OCI-LY7 (cell line): ENCODE data around the gene JOSD1. TPM values are rescaled to one million over a fixed set of nuclear protein-coding genes. Genes with fewer than 3 reads are reported as not detected.

ENCODE experiments used
- BruUV-seq: library from RNA; stranded (reverse); fragments of 400-500 nt; replicated peaks from 2 replicates; lab custom pipeline; 2021; lab: Mats Ljungman, UMichigan
- CTCF ChIA-PET: fragments of 300-600 bp; sonication (Branson Sonifier 250); formaldehyde crosslinking; loops from one replicate; lab custom pipeline; 2022; ENCODE audit warnings: antibody characterized with exemption; ENCODE audit not compliant: unreplicated experiment; lab: Charles Lee
- POLR2A ChIA-PET: fragments of 300-600 bp; sonication (Branson Sonifier 250); formaldehyde crosslinking; loops from one replicate; lab custom pipeline; 2022; ENCODE audit warnings: antibody characterized with exemption; lab: Charles Lee
- DNase-seq: peaks from one replicate; pipeline ENCODE4 v3.0.0-alpha.2; 2015; ENCODE audit warnings: low spot score
- H2AFZ ChIP-seq: fragments of 200-600 bp; sonication (generic), shearing (Covaris generic); 2 replicates; pipeline ENCODE4 v1.6.1; 2014; ENCODE audit warnings: mild to moderate bottlenecking, antibody characterized with exemption, low read length, moderate library complexity
- H3K27ac ChIP-seq: fragments of 200-600 bp; sonication (generic); 2 replicates; pipeline ENCODE4 v1.5.1; 2014; ENCODE audit warnings: mixed run types, low read depth, mild to moderate bottlenecking, moderate library complexity, low read length, inconsistent platforms; ENCODE audit not compliant: poor library complexity, severe bottlenecking
- H3K36me3 ChIP-seq: fragments of 200-600 bp; sonication (generic); 2 replicates; pipeline ENCODE4 v1.6.1; 2014; ENCODE audit warnings: mild to moderate bottlenecking, antibody characterized with exemption, low read length, moderate library complexity, mixed read lengths; ENCODE audit not compliant: insufficient read depth
- H3K4me1 ChIP-seq: fragments of 200-600 bp; sonication (generic); 2 replicates; pipeline ENCODE4 v1.5.1; 2014; ENCODE audit warnings: mild to moderate bottlenecking, low read length; ENCODE audit not compliant: insufficient read depth, poor library complexity, severe bottlenecking
- H3K4me2 ChIP-seq: fragments of 200-600 bp; sonication (generic); 2 replicates; pipeline ENCODE4 v1.6.1; 2014; ENCODE audit warnings: mild to moderate bottlenecking, low read length
- H3K4me3 ChIP-seq: fragments of 200-600 bp; sonication (generic); 2 replicates; pipeline ENCODE4 v1.5.1; 2014; ENCODE audit warnings: mild to moderate bottlenecking, low read depth, low read length; ENCODE audit not compliant: poor library complexity, severe bottlenecking
- H3K79me2 ChIP-seq: fragments of 200-600 bp; sonication (generic); 2 replicates; pipeline ENCODE4 v1.6.1; 2016; ENCODE audit warnings: low read depth, mild to moderate bottlenecking, low read length, moderate library complexity, mixed read lengths; ENCODE audit not compliant: insufficient read depth
- H3K9me2 ChIP-seq: fragments of 200-600 bp; sonication (generic); 2 replicates; pipeline ENCODE4 v1.6.1; 2016; ENCODE audit warnings: mild to moderate bottlenecking, low read length, mixed read lengths; ENCODE audit not compliant: insufficient read depth
- H3K9me3 ChIP-seq: fragments of 200-600 bp; sonication (generic); 2 replicates; pipeline ENCODE4 v1.6.1; 2014; ENCODE audit warnings: mild to moderate bottlenecking, mixed run types, low read length, mixed read lengths
- H4K20me1 ChIP-seq: fragments of 200-600 bp; sonication (generic); 2 replicates; pipeline ENCODE4 v1.6.1; 2014; ENCODE audit warnings: mild to moderate bottlenecking, antibody characterized with exemption, low read length, moderate library complexity, mixed read lengths; ENCODE audit not compliant: insufficient read depth
- EZH2phosphoT487 ChIP-seq: fragments of 200-600 bp; sonication (generic); IDR thresholded peaks from 2 replicates; pipeline ENCODE4 v1.6.1; 2018; ENCODE audit warnings: low read depth, borderline replicate concordance, mild to moderate bottlenecking, mixed run types, antibody characterized with exemption, low read length, moderate library complexity, mixed read lengths
- intact Hi-C: fragments of 100-400 bp; cut with micrococcal nuclease; formaldehyde crosslinking; loops from one replicate; pipeline ENCODE4 v1.10.0; 2022; ENCODE audit not compliant: unreplicated experiment
- total RNA-seq, 2 experiments: library from RNA; depleted of rRNA in 1 of 2; stranded (reverse); fragments of >200 nt in 1 of 2; shearing (Covaris generic) in 1 of 2; gene quantifications; 2 replicates each; pipeline ENCODE4 v1.2.3, GENCODE V29; 2014 to 2022
- TF ChIP-seq, protein P1 (sequence below): fragments of 200-600 bp; sonication (generic); conservative IDR thresholded peaks from 2 replicates; pipeline ENCODE4 v1.5.1; 2014; ENCODE audit warnings: mild to moderate bottlenecking, antibody characterized with exemption, low read length, moderate library complexity, mixed read lengths

JOSD1 gene
- total RNA-seq, 2 experiments from 2014 or later: 50.4 to 56.3 TPM

GRCh38 chr22:38707984-38708383, 7.2 kb upstream of the JOSD1 start:
- Histone ChIP-seq H3K4me2 (peak overlapping the region; percentile 81), H3K79me2 (peaks cover 69% of the 10 kb centered on the region), H3K27ac (no peak overlapping the region), H2AFZ (no peak overlapping the region), H3K9me3 (no peaks in the 10 kb centered on the region), H3K36me3 (peaks cover 28% of the 10 kb centered on the region), H4K20me1 (peaks cover 39% of the 10 kb centered on the region), H3K9me2 (no peaks in the 10 kb centered on the region), H3K4me3 (peak overlapping the region; percentile 97), H3K4me1 (peaks cover 54% of the 10 kb centered on the region)
- POLR2A ChIA-PET: interaction anchor here (0.6 to 0.7 kb wide), 3 partner anchors 9 to 816 kb away, joined by 3 to 5 read pairs (median 4); no protein-coding TSS in a partner anchor
- TF ChIP-seq, protein P1, sequence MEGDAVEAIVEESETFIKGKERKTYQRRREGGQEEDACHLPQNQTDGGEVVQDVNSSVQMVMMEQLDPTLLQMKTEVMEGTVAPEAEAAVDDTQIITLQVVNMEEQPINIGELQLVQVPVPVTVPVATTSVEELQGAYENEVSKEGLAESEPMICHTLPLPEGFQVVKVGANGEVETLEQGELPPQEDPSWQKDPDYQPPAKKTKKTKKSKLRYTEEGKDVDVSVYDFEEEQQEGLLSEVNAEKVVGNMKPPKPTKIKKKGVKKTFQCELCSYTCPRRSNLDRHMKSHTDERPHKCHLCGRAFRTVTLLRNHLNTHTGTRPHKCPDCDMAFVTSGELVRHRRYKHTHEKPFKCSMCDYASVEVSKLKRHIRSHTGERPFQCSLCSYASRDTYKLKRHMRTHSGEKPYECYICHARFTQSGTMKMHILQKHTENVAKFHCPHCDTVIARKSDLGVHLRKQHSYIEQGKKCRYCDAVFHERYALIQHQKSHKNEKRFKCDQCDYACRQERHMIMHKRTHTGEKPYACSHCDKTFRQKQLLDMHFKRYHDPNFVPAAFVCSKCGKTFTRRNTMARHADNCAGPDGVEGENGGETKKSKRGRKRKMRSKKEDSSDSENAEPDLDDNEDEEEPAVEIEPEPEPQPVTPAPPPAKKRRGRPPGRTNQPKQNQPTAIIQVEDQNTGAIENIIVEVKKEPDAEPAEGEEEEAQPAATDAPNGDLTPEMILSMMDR: no peak
- no peak for TF ChIP-seq EZH2phosphoT487
- intact Hi-C loops: loop anchor here (10.0 kb wide), 1 partner anchor 653 kb away; the partner anchor contains the start of gene PICK1
- DNase-seq: no peak
- CTCF ChIA-PET: no interaction called here
- no TSS peak for BruUV-seq

- intact Hi-C loops: loop anchor here (10.0 kb wide), 1 partner anchor 653 kb away; the partner anchor contains the start of gene PICK1
- BruUV-seq: TSS peak; percentile 64
- DNase-seq: no peak
- H3K79me2 ChIP-seq: peaks cover 63% of the 10 kb centered on the region
- no peak overlapping the region for H2AFZ ChIP-seq
- H3K9me3 ChIP-seq: no peaks in the 10 kb centered on the region
- ChIA-PET CTCF (no interaction called here), POLR2A (interaction anchor here (0.6 kb wide), 2 partner anchors 8 to 816 kb away, joined by 3 to 5 read pairs; no protein-coding TSS in a partner anchor)
- H3K27ac ChIP-seq: no peak overlapping the region
- peaks cover 38% of the 10 kb centered on the region for H4K20me1 ChIP-seq
- H3K4me2 ChIP-seq: peak overlapping the region; percentile 81
- TF ChIP-seq EZH2phosphoT487: no peak
- H3K36me3 ChIP-seq: peaks cover 23% of the 10 kb centered on the region
- H3K9me2 ChIP-seq: no peaks in the 10 kb centered on the region
- peak overlapping the region; percentile 97 for H3K4me3 ChIP-seq
- peaks cover 59% of the 10 kb centered on the region for H3K4me1 ChIP-seq
Observed at GRCh38 chr22:38707346-38707745, 6.6 kb upstream of the JOSD1 start.

DNA sequence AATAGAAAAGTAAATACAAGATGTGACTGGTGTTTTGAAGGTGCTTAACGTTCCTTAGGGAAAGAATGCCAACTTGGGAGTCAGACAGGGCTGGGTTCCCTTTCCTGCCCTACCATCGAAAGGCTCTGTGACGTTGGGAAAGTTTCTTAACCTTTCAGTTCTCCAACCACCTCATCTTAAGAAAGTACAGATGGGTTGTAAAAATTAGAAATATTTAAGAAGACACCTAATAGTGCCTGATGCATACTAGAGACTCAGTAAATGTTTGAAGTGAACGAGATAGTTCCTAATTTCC, 6.1 kb upstream of the JOSD1 start:
- Histone ChIP-seq H3K9me3 (no peaks in the 10 kb centered on the region), H3K4me2 (peak overlapping the region; percentile 81), H3K4me3 (peak overlapping the region; percentile 97), H3K27ac (no peak overlapping the region), H3K36me3 (peaks cover 20% of the 10 kb centered on the region), H3K79me2 (peaks cover 58% of the 10 kb centered on the region), H2AFZ (no peak overlapping the region), H3K4me1 (peaks cover 64% of the 10 kb centered on the region), H3K9me2 (no peaks in the 10 kb centered on the region), H4K20me1 (peaks cover 35% of the 10 kb centered on the region)
- ChIA-PET CTCF (no interaction called here), POLR2A (no interaction called here)
- no peak for DNase-seq
- intact Hi-C loops: loop anchor here (10.0 kb wide), 1 partner anchor 652 kb away; the partner anchor contains the start of gene PICK1
- no TSS peak for BruUV-seq
- TF ChIP-seq EZH2phosphoT487: no peak
- TF ChIP-seq, protein P1: no peak
